GM06990 (cell line): Measurements from ENCODE around the gene ELL.

ENCODE experiments used
- DNase-seq: peaks from one replicate; pipeline ENCODE4 v3.0.0-alpha.2; 2011; ENCODE audit not compliant: insufficient read length; ENCODE audit errors: extremely low read depth
- H3K27me3 ChIP-seq: replicated peaks from 2 replicates; pipeline ENCODE4 v1.6.0; 2011; ENCODE audit warnings: low read length; ENCODE audit not compliant: control insufficient read depth, insufficient read depth
- H3K36me3 ChIP-seq: 2 replicates; pipeline ENCODE4 v1.5.1; 2011; ENCODE audit warnings: low read length; ENCODE audit not compliant: control insufficient read depth, insufficient read depth
- H3K4me3 ChIP-seq: replicated peaks from 2 replicates; pipeline ENCODE4 v1.5.1; 2011; ENCODE audit warnings: low read depth, mild to moderate bottlenecking, control low read depth, low read length
- TF ChIP-seq, protein P1 (sequence below): IDR thresholded peaks from 2 replicates; pipeline ENCODE4 v1.5.1; 2011; ENCODE audit warnings: low read length, control low read depth, mild to moderate bottlenecking, inconsistent platforms; ENCODE audit not compliant: insufficient read depth, poor library complexity, severe bottlenecking

Gene ELL

GRCh38 chr19:18456974-18457373 is 64.9 kb downstream of the ELL start:
- Histone ChIP-seq H3K4me3 (no peak overlapping the region), H3K36me3 (peaks cover 50% of the 10 kb centered on the region), H3K27me3 (no peaks in the 10 kb centered on the region)
- DNase-seq, result no peak
- TF ChIP-seq, protein P1, sequence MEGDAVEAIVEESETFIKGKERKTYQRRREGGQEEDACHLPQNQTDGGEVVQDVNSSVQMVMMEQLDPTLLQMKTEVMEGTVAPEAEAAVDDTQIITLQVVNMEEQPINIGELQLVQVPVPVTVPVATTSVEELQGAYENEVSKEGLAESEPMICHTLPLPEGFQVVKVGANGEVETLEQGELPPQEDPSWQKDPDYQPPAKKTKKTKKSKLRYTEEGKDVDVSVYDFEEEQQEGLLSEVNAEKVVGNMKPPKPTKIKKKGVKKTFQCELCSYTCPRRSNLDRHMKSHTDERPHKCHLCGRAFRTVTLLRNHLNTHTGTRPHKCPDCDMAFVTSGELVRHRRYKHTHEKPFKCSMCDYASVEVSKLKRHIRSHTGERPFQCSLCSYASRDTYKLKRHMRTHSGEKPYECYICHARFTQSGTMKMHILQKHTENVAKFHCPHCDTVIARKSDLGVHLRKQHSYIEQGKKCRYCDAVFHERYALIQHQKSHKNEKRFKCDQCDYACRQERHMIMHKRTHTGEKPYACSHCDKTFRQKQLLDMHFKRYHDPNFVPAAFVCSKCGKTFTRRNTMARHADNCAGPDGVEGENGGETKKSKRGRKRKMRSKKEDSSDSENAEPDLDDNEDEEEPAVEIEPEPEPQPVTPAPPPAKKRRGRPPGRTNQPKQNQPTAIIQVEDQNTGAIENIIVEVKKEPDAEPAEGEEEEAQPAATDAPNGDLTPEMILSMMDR, result no peak

- H3K4me3 ChIP-seq, result no peak overlapping the region
- H3K36me3 ChIP-seq, result peaks cover 49% of the 10 kb centered on the region
- DNase-seq, result no peak
- H3K27me3 ChIP-seq, result no peaks in the 10 kb centered on the region
- TF ChIP-seq, protein P1, result no peak
Observed at GRCh38 chr19:18456279-18456678, 65.6 kb downstream of the ELL start.

DNA sequence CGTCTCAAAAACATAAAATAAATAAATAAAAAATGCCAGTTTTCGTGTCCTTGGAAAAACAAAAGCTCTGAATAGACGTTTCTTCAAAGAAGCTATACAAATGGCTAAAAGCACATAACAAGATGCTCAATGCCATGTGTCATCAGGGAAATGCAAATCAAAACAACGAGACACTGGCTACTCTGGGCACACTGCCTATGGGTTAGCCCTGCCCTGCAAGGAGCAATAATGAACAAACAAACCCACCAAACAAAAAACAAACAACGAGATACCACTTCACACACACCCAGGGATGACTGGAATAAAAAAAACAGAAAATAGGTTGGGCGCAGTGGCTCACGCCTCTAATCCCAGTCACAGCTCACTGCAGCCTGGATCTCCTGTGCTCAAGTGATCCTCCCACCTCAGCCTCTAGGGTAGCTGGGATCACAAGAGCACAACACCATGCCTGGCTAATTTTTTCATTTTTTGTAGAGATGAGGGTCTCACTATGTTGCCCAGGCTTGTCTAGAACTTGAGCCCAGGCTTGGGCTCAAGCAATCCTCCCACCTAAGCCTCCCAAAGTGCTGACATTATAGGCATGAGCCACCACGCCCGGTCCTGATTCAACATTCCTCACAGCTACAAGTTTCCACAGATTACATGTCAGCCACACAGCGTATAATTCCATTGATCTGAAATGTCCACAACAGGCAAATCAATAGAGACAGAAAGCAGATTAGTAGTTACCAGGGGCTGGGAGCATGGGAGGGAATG is 68.4 kb downstream of the ELL start:
- H3K4me3 ChIP-seq, result no peak overlapping the region
- TF ChIP-seq, protein P1, result no peak
- peaks cover 51% of the 10 kb centered on the region for H3K36me3 ChIP-seq
- DNase-seq, result no peak
- no peaks in the 10 kb centered on the region for H3K27me3 ChIP-seq

DNA sequence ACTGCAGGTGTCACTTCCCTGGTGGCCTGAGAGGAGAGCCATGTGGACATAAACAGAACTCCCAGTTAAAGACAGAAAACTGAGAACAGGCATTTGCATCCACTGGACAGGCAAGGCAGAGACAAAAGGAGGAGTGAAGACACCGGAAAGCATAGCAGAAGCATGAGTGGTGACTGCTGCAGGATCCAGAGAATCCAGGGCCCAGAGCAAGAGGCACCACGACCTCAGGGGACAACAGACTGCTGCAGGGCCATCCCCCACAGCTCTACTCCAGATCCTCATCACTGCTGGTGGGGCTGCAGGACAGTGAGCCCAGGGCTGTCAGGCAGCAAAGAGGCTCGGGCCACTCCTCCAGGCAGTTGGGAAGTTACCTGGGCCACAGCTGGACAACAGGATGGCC is 69.5 kb downstream of the ELL start:
- H3K27me3 ChIP-seq, result no peaks in the 10 kb centered on the region
- H3K4me3 ChIP-seq, result no peak overlapping the region
- no peak for DNase-seq
- peaks cover 47% of the 10 kb centered on the region for H3K36me3 ChIP-seq
- TF ChIP-seq, protein P1, result no peak

DNA sequence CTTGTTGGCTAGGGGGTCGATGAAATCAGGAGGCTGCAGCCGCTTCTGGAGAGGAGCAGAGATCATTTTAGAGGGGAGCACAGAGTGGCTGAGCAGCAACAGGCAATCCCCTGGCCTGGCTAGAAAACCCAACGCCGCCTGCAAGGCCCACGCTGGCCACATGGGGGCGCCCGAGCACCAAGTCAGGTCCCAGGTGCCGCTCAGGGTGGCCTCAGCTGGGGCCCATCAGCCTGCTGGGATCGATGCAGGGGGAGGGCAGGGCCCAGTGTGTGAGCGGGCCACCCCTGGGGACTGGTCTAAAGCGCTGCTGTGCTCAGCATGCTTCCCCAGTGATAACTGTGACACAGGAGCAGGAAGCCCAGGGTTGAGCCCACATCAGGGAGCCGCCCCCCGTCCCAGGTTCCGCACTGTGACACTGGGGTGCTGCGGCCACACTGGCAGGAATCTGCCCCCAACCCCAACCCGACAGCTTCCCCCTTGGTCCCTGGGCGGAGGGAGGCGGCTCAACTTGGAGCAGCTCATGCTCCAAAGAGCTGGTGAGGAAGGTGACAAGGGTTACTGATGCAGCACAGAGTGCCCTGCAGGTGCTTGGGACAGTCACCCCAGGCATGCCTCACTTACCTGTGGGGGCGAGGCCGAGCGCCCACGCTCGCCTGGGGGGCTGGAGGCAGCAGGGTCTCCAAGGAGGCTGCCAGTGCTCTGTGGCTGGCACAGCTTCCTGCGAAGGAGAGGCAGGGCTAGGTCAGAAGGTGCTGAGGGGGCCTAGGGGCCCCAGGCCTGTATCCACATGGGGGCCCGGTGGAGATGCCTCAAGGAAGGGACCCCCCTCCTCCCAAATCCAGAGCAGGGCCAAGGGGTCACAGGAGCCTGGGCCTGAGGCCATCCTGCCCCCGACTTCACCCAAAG is 70.7 kb downstream of the ELL start:
- DNase-seq, result peak; percentile 82
- Histone ChIP-seq H3K36me3 (peaks cover 45% of the 10 kb centered on the region), H3K4me3 (no peak overlapping the region)

More for the DNA sequence above, 70.7 kb downstream of the ELL start:
- H3K27me3 ChIP-seq, result no peaks in the 10 kb centered on the region
- TF ChIP-seq, protein P1, result peak; percentile 99
